A673 (cell line): ENCODE data around the gene DPYD. TPM values are rescaled to one million over a fixed set of nuclear protein-coding genes. Genes with fewer than 3 reads are reported as not detected.

Experiments
- BruUV-seq: library from RNA; stranded (reverse); fragments of 400-500 nt; replicated peaks from 2 replicates; lab custom pipeline; 2021; lab: Mats Ljungman, UMichigan
- CTCF ChIA-PET: fragments of 300-600 bp; sonication (Branson Sonifier 250); formaldehyde crosslinking; loops from one replicate; lab custom pipeline; 2022; ENCODE audit warnings: antibody characterized with exemption; lab: Charles Lee
- POLR2A ChIA-PET: fragments of 300-600 bp; sonication (Branson Sonifier 250); formaldehyde crosslinking; loops from one replicate; lab custom pipeline; 2022; ENCODE audit warnings: antibody characterized with exemption; ENCODE audit not compliant: low non-redundant PET; lab: Charles Lee
- DNase-seq: peaks from one replicate; pipeline ENCODE4 v3.0.0-alpha.2; 2015; ENCODE audit warnings: low spot score
- H3K27ac ChIP-seq: fragments of 200-600 bp; sonication (generic); 2 replicates; pipeline ENCODE4 v1.5.1; 2016; ENCODE audit warnings: mixed run types, low read depth, mild to moderate bottlenecking, mixed read lengths, antibody characterized with exemption, low read length; ENCODE audit not compliant: poor library complexity, severe bottlenecking
- H3K27me3 ChIP-seq: fragments of 200-600 bp; sonication (generic); replicated peaks from 2 replicates; pipeline ENCODE4 v1.6.1; 2017; ENCODE audit warnings: mixed run types, low read depth, mild to moderate bottlenecking, mixed read lengths, antibody characterized with exemption, low read length; ENCODE audit not compliant: insufficient read depth, poor library complexity
- H3K36me3 ChIP-seq: fragments of 200-600 bp; sonication (generic); 2 replicates; pipeline ENCODE4 v1.6.1; 2016; ENCODE audit warnings: mixed run types, mild to moderate bottlenecking, mixed read lengths, antibody characterized with exemption, low read length; ENCODE audit not compliant: insufficient read depth, poor library complexity, severe bottlenecking
- H3K4me1 ChIP-seq: fragments of 200-600 bp; sonication (generic); 2 replicates; pipeline ENCODE4 v1.6.1; 2017; ENCODE audit warnings: mixed run types, mild to moderate bottlenecking, mixed read lengths, antibody characterized with exemption, low read length; ENCODE audit not compliant: insufficient read depth, poor library complexity, severe bottlenecking
- H3K4me3 ChIP-seq: fragments of 200-600 bp; sonication (generic); 2 replicates; pipeline ENCODE4 v1.5.1; 2016; ENCODE audit warnings: low read depth, mixed run types, mild to moderate bottlenecking, mixed read lengths, low read length; ENCODE audit not compliant: poor library complexity, severe bottlenecking
- H3K9me3 ChIP-seq: fragments of 200-600 bp; sonication (generic); 2 replicates; pipeline ENCODE4 v1.6.1; 2016; ENCODE audit warnings: mixed run types, low read depth, mild to moderate bottlenecking, mixed read lengths, antibody characterized with exemption, low read length; ENCODE audit not compliant: poor library complexity, severe bottlenecking
- CTCF ChIP-seq: fragments of 300-800, 200-600 bp; sonication (generic); conservative IDR thresholded peaks from 2 replicates; pipeline ENCODE4 v1.5.1; 2017; ENCODE audit warnings: low read depth, mild to moderate bottlenecking, antibody characterized with exemption, low read length, moderate library complexity, mixed read lengths
- EZH2 ChIP-seq: fragments of 200-600 bp; sonication (generic); IDR thresholded peaks from 2 replicates; pipeline ENCODE4 v1.6.1; 2017; ENCODE audit warnings: borderline replicate concordance, low read depth, mild to moderate bottlenecking, mixed read lengths, antibody characterized with exemption, low read length; ENCODE audit not compliant: poor library complexity, severe bottlenecking
- intact Hi-C: fragments of 100-400 bp; cut with micrococcal nuclease; formaldehyde crosslinking; loops from one replicate; pipeline ENCODE4 v1.10.0; 2022; ENCODE audit not compliant: unreplicated experiment
- total RNA-seq: library from RNA; stranded (reverse); gene quantifications from 2 replicates; pipeline ENCODE4 v1.2.3, GENCODE V29; 2021

The DPYD gene
- total RNA-seq, 1 experiment from 2014 or later: 13.4 TPM

- Histone ChIP-seq H3K4me3 (no peak overlapping the region), H3K9me3 (no peaks in the 10 kb centered on the region), H3K4me1 (no peaks in the 10 kb centered on the region), H3K36me3 (no peaks in the 10 kb centered on the region), H3K27me3 (no peaks in the 10 kb centered on the region), H3K27ac (no peak overlapping the region)
- DNase-seq: no peak
- intact Hi-C loops: no loop called here
- no TSS peak for BruUV-seq
- POLR2A ChIA-PET: no interaction called here
- no peak for TF ChIP-seq EZH2
- TF ChIP-seq CTCF: no peak
- CTCF ChIA-PET: no interaction called here
These were observed 556.7 kb downstream of the DPYD start for GRCh38 chr1:97364086-97364485.

GRCh38 chr1:97356309-97356708, 564.5 kb downstream of the DPYD start:
- intact Hi-C loops: no loop called here
- Histone ChIP-seq H3K9me3 (peaks cover 3% of the 10 kb centered on the region), H3K27ac (no peak overlapping the region), H3K4me3 (no peak overlapping the region), H3K27me3 (no peaks in the 10 kb centered on the region), H3K4me1 (no peaks in the 10 kb centered on the region), H3K36me3 (no peaks in the 10 kb centered on the region)
- TF ChIP-seq CTCF (no peak), EZH2 (no peak)
- no peak for DNase-seq
- ChIA-PET CTCF (no interaction called here), POLR2A (no interaction called here)
- BruUV-seq: no TSS peak

- Histone ChIP-seq H3K4me3 (no peak overlapping the region), H3K9me3 (peaks cover 3% of the 10 kb centered on the region), H3K27me3 (no peaks in the 10 kb centered on the region), H3K27ac (no peak overlapping the region), H3K36me3 (no peaks in the 10 kb centered on the region), H3K4me1 (peaks cover 4% of the 10 kb centered on the region)
- BruUV-seq: no TSS peak
- DNase-seq: peak; percentile 25
- ChIA-PET POLR2A (no interaction called here), CTCF (no interaction called here)
- TF ChIP-seq EZH2 (no peak), CTCF (no peak)
- intact Hi-C loops: no loop called here
These were observed 567.9 kb downstream of the DPYD start for GRCh38 chr1:97352936-97353382.
